ENCODE data around the gene SUGP2.

The SUGP2 gene

DNA sequence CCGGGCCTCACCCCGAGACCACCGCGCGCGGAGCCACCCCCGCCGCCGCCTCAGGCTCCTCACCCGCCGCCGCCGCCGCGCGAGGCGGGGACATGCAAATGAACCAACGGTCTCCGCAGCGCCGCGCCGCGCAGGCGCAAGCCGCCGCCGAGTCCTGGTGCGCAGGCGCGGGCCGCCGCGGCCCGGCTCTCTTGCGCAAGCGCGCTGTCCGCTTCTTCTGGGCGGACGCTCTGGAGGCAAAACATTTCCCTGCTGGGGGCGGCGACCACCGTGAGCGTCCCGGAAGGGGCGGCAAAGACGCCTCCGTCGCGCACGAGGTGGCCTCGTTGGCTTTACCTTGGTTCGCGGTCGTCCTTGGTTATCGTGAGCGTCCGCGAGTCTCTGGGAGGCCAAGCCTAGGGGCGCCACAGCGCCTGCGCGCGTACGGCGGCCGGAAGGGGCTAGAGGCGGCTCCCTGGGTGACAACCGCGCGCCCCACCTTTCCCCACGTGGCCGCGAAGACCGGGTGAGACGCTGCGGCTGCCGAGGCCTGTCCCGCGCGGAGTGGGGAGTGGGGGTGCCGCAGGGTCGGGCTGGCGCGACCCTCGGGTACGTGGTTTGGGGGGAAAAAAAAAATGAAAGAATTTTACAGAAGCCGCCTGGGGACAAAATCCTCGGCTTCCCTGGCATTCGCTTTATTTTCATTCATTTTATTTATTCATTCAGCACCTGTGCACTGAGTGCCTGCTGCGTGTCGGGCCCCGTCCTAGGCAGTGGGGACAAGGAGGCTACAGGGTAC, at the start of gene SUGP2, which contains the start of gene ARMC6:
SUGP2 (minus strand) TSS at position 92 of the 778 bp plus-strand sequence. CDS start 2,446 bp downstream, outside the sequence.
ARMC6 (plus strand) TSS at position 178 of the 778 bp plus-strand sequence. CDS start 607 bp downstream, outside the sequence.
- peak; percentile 84 to 85 for DNase-seq (ENCODE audit: low read depth in 1 of 2, low spot score in 1 of 2)

DNA sequence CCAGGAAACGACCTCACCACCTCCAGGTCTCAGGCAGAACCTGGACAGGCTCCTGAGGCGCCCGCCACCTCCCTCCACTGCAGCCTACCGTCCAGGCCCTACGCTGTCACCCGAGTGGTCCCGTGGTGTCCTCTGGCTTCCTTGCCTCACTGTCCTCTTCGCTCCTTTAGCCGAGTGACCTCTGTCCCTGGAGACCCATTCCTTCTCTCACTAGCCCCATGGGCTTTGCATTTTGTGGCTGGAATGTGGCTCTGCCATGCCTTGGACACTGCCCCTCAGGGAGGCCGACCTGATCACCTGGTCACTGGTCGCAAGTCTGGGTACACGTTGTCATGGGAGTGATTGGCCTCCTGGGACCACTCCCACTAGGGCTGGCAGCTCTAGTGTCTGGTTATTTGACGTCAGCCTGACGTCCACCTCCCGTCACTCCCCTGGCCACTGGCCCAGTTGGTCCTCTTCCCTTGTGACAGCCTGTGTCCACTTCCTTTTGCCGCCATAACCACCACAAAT, 48.4 kb upstream of the SUGP2 start:
- no peak for DNase-seq (ENCODE audit: low read depth in 1 of 2, low spot score in 1 of 2)

DNA sequence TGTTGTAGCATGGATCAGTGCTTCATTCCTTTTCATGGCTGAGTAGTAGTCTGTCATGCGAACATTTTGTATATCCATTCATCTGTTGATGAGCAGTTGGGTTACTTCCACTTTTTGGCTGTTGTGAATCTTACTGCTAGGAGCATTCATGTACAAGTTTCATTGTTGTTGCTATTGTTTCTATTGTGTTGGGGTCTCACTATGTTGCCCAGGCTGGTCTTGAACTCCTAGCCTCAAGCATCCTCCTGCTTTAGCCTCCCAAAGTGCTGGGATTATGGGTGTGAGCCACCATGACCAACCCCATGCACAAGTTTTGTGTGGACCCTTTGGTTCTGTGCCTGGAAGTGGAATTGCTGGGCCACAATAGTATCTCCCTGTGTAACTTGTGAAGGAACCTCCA, 46.3 kb upstream of the SUGP2 start:
- DNase-seq (ENCODE audit: low read depth in 1 of 2, low spot score in 1 of 2) = no peak

DNA sequence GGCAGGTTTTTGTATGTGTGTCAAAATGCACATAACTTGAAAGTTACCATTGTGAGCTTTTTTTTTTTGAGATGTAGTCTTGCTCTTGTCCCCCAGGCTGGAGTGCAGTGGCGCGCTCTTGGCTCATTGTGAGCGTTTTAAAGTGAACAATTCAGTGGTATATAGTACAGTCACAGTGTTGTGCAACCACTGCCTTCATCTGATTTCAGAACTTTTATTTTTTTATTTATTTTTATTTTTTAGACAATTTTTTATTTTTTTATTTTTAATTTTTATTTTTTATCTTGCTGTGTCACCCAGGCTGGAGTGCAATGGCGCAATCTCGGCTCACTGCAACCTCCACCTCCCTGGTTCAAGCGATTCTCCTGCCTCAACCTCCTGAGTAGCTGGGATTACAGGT, 45.5 kb upstream of the SUGP2 start:
- no peak for DNase-seq (ENCODE audit: low read depth in 1 of 2, low spot score in 1 of 2)

DNA sequence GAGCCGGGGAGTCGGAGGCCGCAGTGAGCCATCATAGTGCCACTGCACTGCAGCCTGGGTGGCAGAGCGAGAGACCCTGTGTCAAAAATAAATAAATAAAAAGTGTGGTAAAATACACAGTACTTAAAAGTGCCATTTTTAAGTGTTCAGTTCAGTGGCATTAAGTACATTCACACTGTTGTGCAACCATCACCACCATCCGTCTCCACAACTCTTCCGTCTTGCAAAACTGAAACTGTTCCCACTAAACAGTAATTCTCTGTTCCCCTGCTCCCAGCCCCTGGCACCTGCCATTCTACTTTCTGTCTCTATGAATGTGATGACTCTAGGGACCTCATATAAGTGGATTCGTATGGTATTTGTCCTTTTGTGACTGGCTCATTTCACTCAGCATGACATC, 43.8 kb upstream of the SUGP2 start:
- no peak for DNase-seq (ENCODE audit: low read depth in 1 of 2, low spot score in 1 of 2)

DNA sequence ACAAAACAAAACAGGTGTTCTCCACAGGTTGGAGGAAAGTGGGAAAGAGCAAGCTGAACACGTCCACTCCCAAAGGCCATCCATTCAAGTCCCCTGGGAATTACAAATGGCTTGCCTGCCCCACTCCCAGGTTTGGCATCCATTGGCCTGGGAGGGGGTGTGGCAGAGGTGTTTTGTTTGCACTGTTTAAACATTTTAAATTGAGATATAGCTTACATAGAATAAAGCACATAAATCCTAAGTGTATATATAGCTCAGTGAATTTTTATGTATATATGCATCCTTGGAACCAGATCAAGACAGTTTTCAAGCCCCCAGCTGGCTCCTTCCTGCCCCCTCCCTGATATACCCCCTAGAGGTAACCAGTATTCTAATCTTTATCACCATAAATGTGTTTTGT, 43.2 kb upstream of the SUGP2 start:
- DNase-seq (ENCODE audit: low read depth in 1 of 2, low spot score in 1 of 2) = no peak

DNA sequence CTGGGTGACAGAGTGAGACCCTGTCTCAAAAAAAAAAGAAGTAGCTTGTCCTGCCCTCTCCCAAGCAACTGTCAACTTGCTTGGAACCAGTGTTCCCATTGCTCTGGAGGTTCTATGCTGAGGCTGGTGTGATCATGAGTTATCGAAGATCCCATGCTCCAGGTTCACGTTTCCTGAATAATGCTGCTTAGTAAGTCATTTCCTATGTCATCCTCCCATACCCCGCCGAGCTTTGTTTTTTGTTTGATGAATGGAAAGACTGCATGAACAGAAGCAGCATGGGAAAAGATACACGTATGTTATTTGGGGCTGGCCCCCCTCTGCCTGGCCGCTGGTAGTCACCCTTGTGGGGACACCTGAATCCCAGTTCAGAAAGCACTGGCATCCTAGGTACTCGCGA, 41.8 kb upstream of the SUGP2 start:
- no peak for DNase-seq (ENCODE audit: low read depth in 1 of 2, low spot score in 1 of 2)

DNA sequence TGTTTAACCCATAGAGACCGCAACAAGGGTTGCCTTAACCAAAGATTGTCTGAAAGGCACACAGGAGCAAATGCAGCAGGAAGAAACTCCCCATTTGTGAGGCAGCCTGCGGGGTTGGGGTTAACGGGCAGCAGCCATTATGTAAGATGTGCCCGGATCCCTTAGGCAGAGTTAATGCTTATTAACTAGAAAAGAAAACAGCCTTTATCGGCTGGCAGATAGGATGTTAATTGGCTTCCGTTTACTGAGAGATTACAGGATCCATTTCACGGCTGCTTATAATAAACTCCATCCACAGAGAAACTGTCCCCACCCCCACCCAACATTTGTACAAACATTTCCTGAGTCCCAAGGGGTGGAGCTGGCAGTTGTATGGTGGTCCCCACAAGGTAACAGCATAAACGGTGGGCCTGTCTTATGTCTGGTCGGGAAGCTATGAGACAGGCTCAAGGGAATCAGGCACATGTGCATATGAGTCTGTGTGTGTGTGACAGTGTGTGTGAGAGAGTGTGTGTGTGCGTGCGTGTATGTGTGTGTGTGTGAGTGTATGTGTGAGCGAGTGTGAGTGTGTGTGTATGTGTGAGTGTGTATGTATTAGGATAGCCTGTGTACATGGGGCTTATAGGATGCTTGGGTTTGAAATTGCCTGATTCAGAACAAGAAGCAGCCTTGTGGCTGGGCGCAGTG, 41.0 kb upstream of the SUGP2 start:
- DNase-seq (ENCODE audit: low read depth in 1 of 2, low spot score in 1 of 2) = no peak

DNA sequence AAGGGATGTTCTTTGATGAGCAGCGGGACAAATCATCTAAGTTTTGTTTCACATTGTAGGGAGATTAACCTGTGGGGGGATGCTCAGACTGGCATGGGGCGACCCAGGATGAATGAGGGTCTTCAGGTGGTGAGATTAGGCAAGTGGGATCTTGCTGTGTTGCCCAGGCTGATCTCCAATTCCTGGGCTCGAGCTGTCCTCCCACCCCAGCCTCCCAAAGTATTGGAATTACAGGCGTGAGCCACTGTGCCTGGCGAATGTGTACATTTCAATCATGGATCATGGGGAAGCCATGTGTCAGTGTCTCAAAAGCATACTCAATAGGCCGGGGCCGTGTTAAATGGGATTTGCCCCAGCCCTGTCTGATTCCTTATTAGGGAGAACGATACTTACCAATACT, 38.6 kb upstream of the SUGP2 start:
- DNase-seq (ENCODE audit: low read depth in 1 of 2, low spot score in 1 of 2) = no peak

DNA sequence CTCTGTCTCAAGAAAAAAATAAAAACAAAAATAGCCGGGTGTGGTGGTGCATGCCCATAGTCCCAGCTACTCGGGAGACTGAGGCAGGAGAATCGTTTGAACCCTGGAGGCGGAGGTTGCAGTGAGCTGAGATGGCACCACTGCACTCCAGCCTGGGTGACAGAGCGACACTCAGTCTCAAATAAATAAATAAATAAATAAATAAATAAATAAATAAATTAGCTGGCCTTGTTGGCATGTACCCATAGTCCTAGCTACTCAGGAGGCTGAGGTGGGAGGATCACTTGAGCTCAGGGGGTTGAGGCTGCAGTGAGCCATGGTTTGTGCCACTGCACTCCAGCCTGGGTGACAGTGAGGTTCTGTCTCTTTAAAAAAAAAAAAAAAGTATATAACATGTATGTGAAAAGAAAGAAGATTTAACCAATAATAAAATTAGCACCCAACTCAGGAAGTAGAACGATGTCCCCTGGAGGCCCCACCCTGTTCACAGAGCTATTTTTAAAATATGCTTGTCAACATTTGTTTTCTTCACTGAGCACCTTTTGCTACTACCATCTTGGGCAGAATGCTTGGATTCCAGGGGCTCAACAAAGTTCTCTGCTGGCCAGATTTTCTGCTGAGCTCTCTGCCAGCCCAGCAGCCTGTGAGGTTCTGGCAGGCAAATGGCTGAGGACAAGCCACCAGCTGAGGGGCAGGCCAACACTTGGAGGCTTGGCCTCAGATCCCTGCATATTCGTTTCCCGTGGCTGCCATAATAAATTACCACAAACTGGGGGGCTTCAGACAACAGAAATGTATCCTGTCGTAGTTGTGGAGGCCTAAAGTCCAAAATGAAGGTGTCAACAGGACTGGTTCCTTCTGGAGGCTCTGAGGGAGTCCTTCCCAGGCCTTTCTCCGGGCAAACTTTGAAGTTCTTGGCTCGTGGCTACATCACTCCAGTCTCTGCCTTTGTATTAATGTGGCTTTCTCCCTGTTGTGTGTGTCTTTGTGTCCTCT, 35.6 kb upstream of the SUGP2 start:
- no peak for DNase-seq (ENCODE audit: low read depth in 1 of 2, low spot score in 1 of 2)

DNA sequence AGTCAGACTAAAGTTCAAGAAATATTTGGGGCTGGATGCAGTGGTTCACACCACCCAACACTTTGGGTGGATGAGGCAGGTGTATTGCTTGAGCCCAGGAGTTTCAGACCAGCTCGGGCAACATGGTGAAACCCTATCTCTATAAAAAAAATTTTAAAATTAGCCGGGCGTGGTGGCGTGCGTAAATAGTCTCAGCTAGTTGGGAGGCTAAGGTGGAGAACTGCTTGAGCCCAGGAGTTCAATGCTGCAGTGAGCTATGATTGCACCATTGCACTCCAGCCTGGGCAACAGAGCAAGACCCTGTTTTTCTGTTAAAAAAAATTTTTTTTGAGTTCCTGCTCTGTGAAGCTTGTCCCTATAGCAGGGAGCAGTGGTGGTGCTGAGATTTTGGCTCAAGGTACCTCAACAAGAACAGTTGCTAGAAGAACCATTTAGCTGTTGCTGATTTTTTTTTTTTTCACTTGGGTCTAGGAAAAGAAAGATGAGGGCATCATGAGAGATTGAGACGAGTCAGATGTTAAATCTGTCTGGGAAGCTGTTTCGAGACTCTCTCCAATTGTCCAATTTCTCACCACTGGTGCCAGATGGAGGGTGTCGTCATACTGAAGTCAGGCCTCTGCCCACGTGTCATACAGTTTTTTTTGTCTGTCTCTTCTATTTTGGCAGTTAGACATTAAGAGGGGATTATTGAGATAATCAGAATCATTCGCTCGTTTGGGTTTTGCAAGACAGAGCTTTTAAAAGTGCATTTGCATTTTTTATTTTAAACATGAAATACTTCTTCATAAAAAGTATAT, 34.2 kb upstream of the SUGP2 start:
- no peak for DNase-seq (ENCODE audit: low read depth in 1 of 2, low spot score in 1 of 2)

DNA sequence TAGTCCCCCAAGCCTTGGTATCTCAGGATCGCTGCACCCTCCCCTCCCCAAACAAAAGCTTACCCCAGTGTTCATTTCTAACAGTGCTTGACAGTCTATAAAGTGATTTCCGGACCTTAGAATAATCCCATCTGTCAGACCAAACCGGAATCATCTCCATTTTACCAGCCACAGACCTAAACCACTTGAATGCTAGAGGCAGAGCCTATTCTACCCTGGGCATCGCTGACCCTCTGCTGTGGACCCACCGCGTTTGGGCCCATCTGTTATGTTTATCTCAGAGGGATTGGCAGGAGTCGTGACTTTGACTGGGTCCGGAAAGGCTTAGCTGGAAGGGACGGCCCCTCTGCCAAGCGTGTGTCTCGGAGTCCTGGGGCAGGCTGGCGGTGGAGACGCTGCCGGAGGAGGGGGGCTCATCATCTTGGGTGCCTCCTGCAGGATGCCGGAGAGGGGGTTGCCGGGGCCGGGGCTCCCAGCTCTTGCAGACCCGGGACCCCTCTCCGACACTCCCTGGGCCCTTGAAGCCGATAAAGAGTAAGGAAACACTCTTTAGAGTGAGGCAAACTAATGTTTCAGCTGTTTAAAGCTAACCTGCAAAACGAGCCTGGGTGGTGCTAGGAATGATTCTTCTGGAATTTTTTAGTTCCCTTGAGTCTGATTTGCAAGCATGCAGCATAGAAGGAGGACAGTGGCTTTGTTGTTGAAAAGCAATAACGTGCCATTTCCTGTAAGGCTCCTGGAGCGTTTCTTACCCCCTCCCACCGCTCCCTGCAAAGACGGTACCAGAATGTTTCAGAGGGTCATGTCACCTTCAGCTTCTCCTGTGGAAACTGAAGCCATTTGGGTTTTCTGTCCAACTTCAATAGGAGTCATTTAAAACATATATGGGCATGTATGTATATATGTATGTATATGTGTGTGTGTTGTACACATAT, 31.8 kb upstream of the SUGP2 start:
- no peak for DNase-seq (ENCODE audit: low read depth in 1 of 2, low spot score in 1 of 2)

DNA sequence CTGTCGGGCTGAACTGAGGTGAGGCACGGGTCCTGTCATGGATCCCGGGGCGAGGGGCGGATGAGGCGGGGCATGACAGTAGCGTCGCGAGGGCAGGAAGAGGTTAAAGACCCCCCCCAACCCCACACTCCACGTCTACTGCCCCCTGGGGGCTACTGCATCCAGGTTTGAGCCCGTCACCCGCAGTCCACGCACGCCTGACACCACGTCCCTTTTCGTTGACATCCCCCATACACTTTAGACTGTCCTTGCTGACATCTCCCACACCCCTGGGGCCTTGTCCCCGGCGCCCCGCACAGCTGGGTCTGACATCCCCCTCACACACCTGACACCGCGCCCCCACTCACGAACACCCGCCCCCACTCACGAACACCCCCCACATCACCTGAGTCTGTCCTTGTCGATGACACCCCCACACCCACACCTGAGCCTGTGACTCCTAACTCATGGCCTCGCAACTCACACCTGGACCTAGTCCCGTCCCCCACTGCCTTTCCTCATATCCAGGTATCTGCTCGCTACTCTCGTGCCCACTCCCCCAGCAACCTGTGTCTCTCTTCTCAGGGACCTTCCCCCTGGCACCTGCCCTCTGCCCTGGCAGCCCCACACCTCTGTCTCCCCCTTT, 30.9 kb upstream of the SUGP2 start:
- no peak for DNase-seq (ENCODE audit: low read depth in 1 of 2, low spot score in 1 of 2)

DNA sequence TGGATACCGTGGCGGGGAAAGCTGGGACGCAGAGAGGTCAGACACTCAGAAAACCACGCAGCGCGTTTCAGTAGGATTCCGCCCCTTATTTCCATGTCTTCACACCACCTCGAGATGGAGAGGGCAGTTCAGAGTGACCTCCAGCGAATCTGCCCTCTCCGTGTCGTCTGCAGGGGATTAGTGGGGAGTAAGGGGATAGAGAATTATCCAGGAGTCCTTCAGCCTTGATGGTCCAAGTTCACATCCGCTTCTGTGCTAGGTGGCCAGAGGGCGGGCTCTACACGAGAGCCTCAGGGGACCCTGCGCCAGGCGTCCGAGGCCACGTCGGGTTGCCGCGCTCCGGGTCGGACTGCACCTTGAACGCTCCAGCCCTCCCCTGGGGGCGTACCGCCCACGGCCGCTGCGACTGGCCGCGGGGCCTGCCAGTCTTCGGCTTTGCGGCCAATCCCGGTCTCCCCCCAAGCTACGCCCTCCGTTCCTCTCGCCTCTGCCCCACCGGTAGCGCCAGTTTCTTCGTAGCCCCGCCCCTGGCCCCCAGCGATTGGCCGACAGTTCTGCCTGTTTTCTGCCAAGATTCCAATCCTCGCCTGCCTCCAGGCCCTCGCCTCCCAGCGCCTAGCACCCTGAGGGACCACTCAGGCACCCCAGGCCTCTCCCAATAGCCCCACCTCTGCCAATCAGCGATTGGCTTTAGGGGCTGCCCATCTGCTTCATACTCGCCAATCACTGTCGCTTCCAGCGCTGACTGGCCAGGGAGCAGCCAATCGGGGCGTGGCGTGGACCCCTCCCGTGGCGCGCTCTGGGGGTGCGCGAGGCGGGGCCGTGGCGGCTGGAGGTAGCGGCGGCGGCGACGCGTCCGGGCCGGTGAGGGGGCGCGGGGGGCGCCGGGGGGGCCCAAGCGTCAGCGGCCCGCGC, 30.1 kb upstream of the SUGP2 start, which contains the start of gene SLC25A42:
SLC25A42 (plus strand) TSS at position 812 of the 915 bp plus-strand sequence. CDS start 32,131 bp downstream, outside the sequence.
- peak; percentile 94 to 99 for DNase-seq (ENCODE audit: low read depth in 1 of 2, low spot score in 1 of 2)

DNA sequence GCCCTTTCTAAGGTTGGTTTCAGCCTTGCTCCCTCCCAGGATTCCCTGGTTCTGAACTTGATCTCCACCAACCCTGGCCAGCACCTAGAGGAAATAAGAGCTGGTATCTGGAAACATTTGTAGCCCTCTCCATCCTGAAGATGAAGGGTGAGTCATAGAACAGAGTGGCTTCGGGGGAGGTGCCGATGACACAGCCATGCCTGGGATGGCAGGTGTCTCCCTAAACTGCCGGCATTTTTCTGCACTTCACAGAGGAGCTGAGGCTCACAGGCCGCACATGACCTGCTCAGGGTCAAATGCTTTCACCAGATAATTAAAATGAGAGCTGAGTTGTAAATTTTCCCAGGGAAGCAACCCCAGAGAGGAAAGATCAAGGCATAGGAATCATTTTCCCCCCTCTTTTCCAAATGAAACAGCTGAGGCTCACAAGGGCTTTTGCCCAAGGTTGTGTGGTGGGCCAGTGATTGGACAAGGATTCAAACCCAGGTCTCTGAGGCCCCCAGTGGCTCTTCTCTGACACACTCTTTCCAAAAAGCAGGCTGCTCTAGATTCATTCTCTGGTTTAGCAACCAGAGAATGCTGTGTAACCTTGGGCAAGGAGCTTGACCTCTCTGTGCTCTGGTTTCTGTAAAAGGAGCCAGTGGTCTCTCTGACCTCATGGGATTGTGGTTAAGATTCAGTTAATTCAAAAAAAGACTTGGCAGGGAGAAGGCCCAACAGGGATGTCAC, 29.3 kb upstream of the SUGP2 start:
- no peak for DNase-seq (ENCODE audit: low read depth in 1 of 2, low spot score in 1 of 2)

DNA sequence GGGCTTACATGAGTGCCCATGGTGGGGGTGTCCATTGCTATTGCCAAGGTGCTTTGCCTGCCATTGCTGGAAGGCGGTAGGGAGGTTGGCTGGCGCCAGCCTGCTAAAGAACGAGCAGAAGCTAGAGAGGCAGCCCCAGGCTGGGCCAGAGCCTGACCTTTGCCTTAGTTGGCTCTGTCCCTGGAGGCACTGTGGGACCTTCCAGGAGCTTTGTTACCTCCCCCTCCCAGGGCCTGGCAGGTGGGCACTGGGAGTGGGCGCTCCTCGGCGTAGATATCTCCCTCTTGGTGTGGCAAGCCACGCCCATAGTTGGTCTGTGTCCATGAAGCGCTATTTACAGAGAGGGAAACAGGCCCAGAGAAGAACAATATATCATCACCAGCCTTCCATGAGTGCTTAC, 28.2 kb upstream of the SUGP2 start:
- DNase-seq (ENCODE audit: low read depth in 1 of 2, low spot score in 1 of 2) = no peak
